Measurements from ENCODE around the gene PRXL2A.

GRCh38 chr10:80484243-80484642 lies 75.9 kb downstream of the PRXL2A start:
- no peak for TF ChIP-seq CTCF (conservative IDR thresholded peaks at IDR 0.05; ENCODE audit: low read length)
- TF ChIP-seq EZH2phosphoT487 (IDR thresholded peaks at IDR 0.05; ENCODE audit: borderline replicate concordance, low read depth, low read length) = no peak
